HS-27A (cell line): ENCODE data around the gene SH3PXD2A.
"Not testable (repeated sequence)": the region's sequence is repeated elsewhere in the genome, so short reads cannot be mapped to it uniquely, and the experiment has no call there.

Experiments
- DNase-seq: peaks from one replicate; pipeline ENCODE4 v3.0.0-alpha.2; 2012; ENCODE audit warnings: low read depth, missing footprints

SH3PXD2A gene

GRCh38 chr10:103767756-103768155 is 87.6 kb downstream of the SH3PXD2A start:
- no peak for DNase-seq

- DNase-seq = no peak
Measured at GRCh38 chr10:103766751-103767505, 88.4 kb downstream of the SH3PXD2A start.

- no peak for DNase-seq
Measured at GRCh38 chr10:103765981-103766380, 89.4 kb downstream of the SH3PXD2A start.

GRCh38 chr10:103765168-103765567 is 90.2 kb downstream of the SH3PXD2A start:
- DNase-seq = no peak

- no peak for DNase-seq
Measured at GRCh38 chr10:103764296-103765088, 90.9 kb downstream of the SH3PXD2A start.

- DNase-seq = no peak
Measured at GRCh38 chr10:103763374-103764202, 91.8 kb downstream of the SH3PXD2A start.

GRCh38 chr10:103762916-103763315 is 92.5 kb downstream of the SH3PXD2A start:
- DNase-seq = no peak

- no peak for DNase-seq
Measured at GRCh38 chr10:103762162-103762561, 93.2 kb downstream of the SH3PXD2A start.

- no peak for DNase-seq
Measured at GRCh38 chr10:103761075-103761920, 94.1 kb downstream of the SH3PXD2A start.

GRCh38 chr10:103760233-103760632 is 95.1 kb downstream of the SH3PXD2A start:
- DNase-seq = not testable (repeated sequence)

GRCh38 chr10:103759100-103759781 is 96.1 kb downstream of the SH3PXD2A start:
- no peak for DNase-seq

- no peak for DNase-seq
Measured at GRCh38 chr10:103758294-103758681, 97.1 kb downstream of the SH3PXD2A start.

- DNase-seq = no peak
Measured at GRCh38 chr10:103757531-103758293, 97.7 kb downstream of the SH3PXD2A start.

GRCh38 chr10:103756277-103756869 is 99.0 kb downstream of the SH3PXD2A start:
- DNase-seq = no peak

GRCh38 chr10:103752680-103753248 is 102.6 kb downstream of the SH3PXD2A start:
- no peak for DNase-seq

GRCh38 chr10:103751667-103752290 is 103.6 kb downstream of the SH3PXD2A start:
- DNase-seq = no peak

GRCh38 chr10:103750836-103751235 is 104.5 kb downstream of the SH3PXD2A start:
- DNase-seq = no peak

GRCh38 chr10:103749779-103750178 is 105.6 kb downstream of the SH3PXD2A start:
- no peak for DNase-seq

- no peak for DNase-seq
Measured at GRCh38 chr10:103748020-103748419, 107.4 kb downstream of the SH3PXD2A start.
